Activated naive CD8-positive, alpha-beta T cell treated with anti-CD3 and anti-CD28 coated beads, Interleukin-2, amount 50 U/mL, for 24 hours (primary cell): ENCODE results near the gene SHPK.
"Not testable (repeated sequence)": the region's sequence is repeated elsewhere in the genome, so short reads cannot be mapped to it uniquely, and the experiment has no call there.

Experiments
- ATAC-seq: fragments of 150-1000 bp; cut with Tn5 transposase; one replicate; pipeline ENCODE4 v1.10.0; 2021
- DNase-seq: peaks from one replicate; pipeline ENCODE4 v3.0.0; 2021
- H3K27ac Mint-ChIP-seq: one replicate; pipeline ENCODE4 v1.8.0; 2021; ENCODE audit warnings: mild to moderate bottlenecking, mixed read lengths
- H3K27me3 Mint-ChIP-seq: one replicate; pipeline ENCODE4 v1.8.0; 2021; ENCODE audit warnings: mixed read lengths
- H3K36me3 Mint-ChIP-seq: one replicate; pipeline ENCODE4 v1.8.0; 2021; ENCODE audit warnings: low read depth, mixed read lengths
- H3K4me1 Mint-ChIP-seq: one replicate; pipeline ENCODE4 v1.8.0; 2021; ENCODE audit warnings: mixed read lengths
- H3K4me3 Mint-ChIP-seq: one replicate; pipeline ENCODE4 v1.8.0; 2021; ENCODE audit warnings: mild to moderate bottlenecking, moderate library complexity, mixed read lengths
- H3K9me3 Mint-ChIP-seq: one replicate; pipeline ENCODE4 v1.8.0; 2021; ENCODE audit warnings: mixed read lengths

SHPK gene

GRCh38 chr17:3594976-3595375 is 41.1 kb downstream of the SHPK start:
- no peak overlapping the region for H3K4me3 Mint-ChIP-seq
- DNase-seq, result no peak
- H3K9me3 Mint-ChIP-seq, result no peaks in the 10 kb centered on the region
- H3K36me3 Mint-ChIP-seq, result no peaks in the 10 kb centered on the region
- ATAC-seq, result no peak
- H3K27ac Mint-ChIP-seq, result no peak overlapping the region
- no peaks in the 10 kb centered on the region for H3K4me1 Mint-ChIP-seq
- H3K27me3 Mint-ChIP-seq, result no peaks in the 10 kb centered on the region

GRCh38 chr17:3594051-3594800 is 41.8 kb downstream of the SHPK start:
- no peak for DNase-seq
- no peak for ATAC-seq
- no peaks in the 10 kb centered on the region for H3K27me3 Mint-ChIP-seq
- H3K36me3 Mint-ChIP-seq, result no peaks in the 10 kb centered on the region
- no peaks in the 10 kb centered on the region for H3K9me3 Mint-ChIP-seq
- H3K27ac Mint-ChIP-seq, result no peak overlapping the region
- no peaks in the 10 kb centered on the region for H3K4me1 Mint-ChIP-seq
- H3K4me3 Mint-ChIP-seq, result no peak overlapping the region

GRCh38 chr17:3593384-3593783 is 42.7 kb downstream of the SHPK start:
- H3K36me3 Mint-ChIP-seq, result no peaks in the 10 kb centered on the region
- DNase-seq, result no peak
- no peaks in the 10 kb centered on the region for H3K27me3 Mint-ChIP-seq
- no peak for ATAC-seq
- H3K4me3 Mint-ChIP-seq, result no peak overlapping the region
- no peaks in the 10 kb centered on the region for H3K9me3 Mint-ChIP-seq
- H3K4me1 Mint-ChIP-seq, result no peaks in the 10 kb centered on the region
- no peak overlapping the region for H3K27ac Mint-ChIP-seq

- no peak for ATAC-seq
- DNase-seq, result no peak
- no peaks in the 10 kb centered on the region for H3K36me3 Mint-ChIP-seq
- H3K4me1 Mint-ChIP-seq, result no peaks in the 10 kb centered on the region
- no peak overlapping the region for H3K27ac Mint-ChIP-seq
- H3K4me3 Mint-ChIP-seq, result no peak overlapping the region
- H3K27me3 Mint-ChIP-seq, result no peaks in the 10 kb centered on the region
- H3K9me3 Mint-ChIP-seq, result no peaks in the 10 kb centered on the region
Measured at GRCh38 chr17:3592216-3592860, 43.7 kb downstream of the SHPK start.

- DNase-seq, result no peak
- no peak for ATAC-seq
- Mint-ChIP-seq H3K4me1 (no peaks in the 10 kb centered on the region), H3K4me3 (no peak overlapping the region), H3K27ac (no peak overlapping the region), H3K36me3 (no peaks in the 10 kb centered on the region), H3K27me3 (no peaks in the 10 kb centered on the region), H3K9me3 (no peaks in the 10 kb centered on the region)
Measured at GRCh38 chr17:3590768-3591167, 45.3 kb downstream of the SHPK start.

DNA sequence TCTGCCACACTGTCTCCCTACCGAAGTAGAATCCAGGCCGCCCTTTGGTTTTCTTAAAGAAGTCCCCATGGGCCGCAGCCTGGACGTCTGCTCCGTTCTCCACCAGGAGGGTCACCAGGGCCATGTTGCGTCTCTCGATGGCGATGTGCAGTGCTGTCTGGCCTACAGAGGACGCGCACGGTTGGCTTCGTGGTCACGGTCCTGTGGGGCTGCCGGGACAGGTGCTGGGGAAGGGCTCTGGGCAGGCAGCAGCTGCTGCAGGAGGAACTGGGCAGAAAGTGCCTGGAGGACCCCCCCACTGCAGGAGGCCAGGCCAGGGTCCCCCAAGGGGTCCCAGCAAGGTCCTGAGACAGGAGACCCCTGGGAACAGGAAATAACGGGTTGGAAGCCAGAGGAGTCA is 45.8 kb downstream of the SHPK start:
- ATAC-seq (no peak), DNase-seq (no peak)
- no peaks in the 10 kb centered on the region for H3K27me3 Mint-ChIP-seq
- no peaks in the 10 kb centered on the region for H3K9me3 Mint-ChIP-seq
- H3K27ac Mint-ChIP-seq, result no peak overlapping the region
- H3K36me3 Mint-ChIP-seq, result no peaks in the 10 kb centered on the region
- no peaks in the 10 kb centered on the region for H3K4me1 Mint-ChIP-seq
- no peak overlapping the region for H3K4me3 Mint-ChIP-seq

DNA sequence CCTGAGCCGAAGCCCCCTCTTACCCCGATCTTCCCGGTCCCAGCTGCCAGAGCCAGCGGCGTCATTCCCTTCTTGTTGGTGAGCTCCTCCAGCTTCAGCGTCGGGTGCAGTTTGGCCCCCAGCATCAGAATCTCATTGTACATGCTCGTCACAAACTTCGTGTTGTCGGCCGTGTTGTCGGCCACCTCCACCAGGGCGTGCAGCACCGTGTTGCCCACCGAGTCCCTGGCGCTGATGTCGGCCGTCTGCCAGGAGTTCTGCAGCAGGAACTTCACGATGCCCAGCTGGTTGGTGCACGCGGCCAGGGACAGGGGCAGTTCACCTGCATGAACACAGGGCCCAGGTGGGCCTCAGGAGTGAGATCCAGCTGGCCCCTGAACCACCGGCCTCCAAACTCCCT is 46.3 kb downstream of the SHPK start:
- Mint-ChIP-seq H3K36me3 (no peaks in the 10 kb centered on the region), H3K4me3 (no peak overlapping the region), H3K4me1 (no peaks in the 10 kb centered on the region), H3K9me3 (no peaks in the 10 kb centered on the region), H3K27me3 (no peaks in the 10 kb centered on the region), H3K27ac (no peak overlapping the region)
- ATAC-seq (no peak), DNase-seq (no peak)

GRCh38 chr17:3585826-3586225 is 50.2 kb downstream of the SHPK start:
- Mint-ChIP-seq H3K27me3 (no peaks in the 10 kb centered on the region), H3K4me3 (no peak overlapping the region), H3K36me3 (no peaks in the 10 kb centered on the region), H3K4me1 (no peaks in the 10 kb centered on the region), H3K9me3 (no peaks in the 10 kb centered on the region), H3K27ac (no peak overlapping the region)
- ATAC-seq (no peak), DNase-seq (no peak)

GRCh38 chr17:3583456-3583855 is 52.6 kb downstream of the SHPK start:
- no peak overlapping the region for H3K27ac Mint-ChIP-seq
- H3K36me3 Mint-ChIP-seq, result peaks cover 3% of the 10 kb centered on the region
- ATAC-seq (no peak), DNase-seq (no peak)
- H3K9me3 Mint-ChIP-seq, result no peaks in the 10 kb centered on the region
- H3K27me3 Mint-ChIP-seq, result no peaks in the 10 kb centered on the region
- H3K4me3 Mint-ChIP-seq, result no peak overlapping the region
- H3K4me1 Mint-ChIP-seq, result no peaks in the 10 kb centered on the region

DNA sequence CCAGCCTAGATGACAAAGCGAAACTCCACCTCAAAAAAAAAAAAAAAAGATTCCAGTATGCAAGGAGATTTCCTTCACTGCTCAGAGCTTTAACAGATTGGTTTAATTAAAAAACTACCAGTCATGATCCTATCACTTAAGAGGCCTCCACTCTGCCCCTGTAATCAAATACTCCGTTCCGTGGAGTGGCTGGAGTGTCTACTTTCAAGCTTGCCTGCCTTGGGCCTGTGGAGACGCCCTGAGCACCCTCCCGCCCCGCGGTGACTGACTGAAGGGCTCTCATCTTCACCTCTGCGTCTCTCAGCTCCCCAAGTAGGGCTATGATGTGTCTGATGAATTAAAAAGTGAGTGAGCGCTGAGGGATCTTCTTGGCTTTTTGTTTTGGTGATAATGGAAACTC is 53.1 kb downstream of the SHPK start:
- Mint-ChIP-seq H3K9me3 (no peaks in the 10 kb centered on the region), H3K4me3 (no peak overlapping the region), H3K36me3 (peaks cover 3% of the 10 kb centered on the region), H3K27ac (no peak overlapping the region), H3K4me1 (no peaks in the 10 kb centered on the region), H3K27me3 (no peaks in the 10 kb centered on the region)
- ATAC-seq (no peak), DNase-seq (no peak)

DNA sequence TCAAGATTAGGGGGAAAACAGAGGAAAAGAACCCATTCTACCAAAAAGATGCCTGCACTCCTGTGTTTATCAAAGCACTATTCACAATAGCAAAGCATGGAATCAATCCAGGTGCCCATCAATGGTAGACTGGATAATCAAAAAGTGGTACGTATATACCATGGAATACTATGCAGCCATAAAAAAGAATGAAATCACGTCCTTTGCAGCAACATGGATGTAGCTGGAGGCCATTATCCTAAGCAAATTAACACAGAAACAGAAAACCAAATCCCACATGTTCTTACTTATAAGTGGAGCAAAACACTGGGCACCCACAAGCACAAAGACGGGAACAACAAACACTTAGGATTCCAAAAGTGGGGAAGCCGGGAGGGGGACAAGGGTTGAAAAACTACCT is 57.4 kb downstream of the SHPK start:
- ATAC-seq, H3K36me3 Mint-ChIP-seq, H3K27me3 Mint-ChIP-seq, DNase-seq, H3K9me3 Mint-ChIP-seq, H3K27ac Mint-ChIP-seq, H3K4me1 Mint-ChIP-seq, H3K4me3 Mint-ChIP-seq: not testable (repeated sequence)

GRCh38 chr17:3576970-3577369 is 59.1 kb downstream of the SHPK start:
- H3K36me3 Mint-ChIP-seq, result peaks cover 3% of the 10 kb centered on the region
- H3K27me3 Mint-ChIP-seq, result no peaks in the 10 kb centered on the region
- H3K27ac Mint-ChIP-seq, result no peak overlapping the region
- H3K4me3 Mint-ChIP-seq, result no peak overlapping the region
- DNase-seq (no peak), ATAC-seq (no peak)
- no peaks in the 10 kb centered on the region for H3K4me1 Mint-ChIP-seq
- no peaks in the 10 kb centered on the region for H3K9me3 Mint-ChIP-seq

DNA sequence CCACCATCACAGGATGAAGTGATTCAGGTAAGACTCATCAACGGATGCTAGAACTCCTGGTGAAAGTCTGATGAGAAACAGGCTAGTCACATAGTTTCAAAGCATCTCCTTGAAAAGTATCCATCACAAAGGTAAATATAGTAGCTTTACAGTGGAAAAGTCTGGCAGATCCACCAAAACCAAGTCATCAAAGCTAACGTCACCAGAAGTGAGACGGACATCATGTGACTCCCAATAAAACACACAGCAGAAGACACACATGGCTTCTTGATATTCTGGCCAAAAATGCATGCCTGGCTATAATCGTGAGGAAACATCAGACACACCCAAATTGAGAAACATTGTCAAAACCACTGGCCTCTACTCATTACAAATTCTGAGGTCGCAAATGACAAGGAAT is 60.5 kb downstream of the SHPK start:
- Mint-ChIP-seq H3K4me1 (no peaks in the 10 kb centered on the region), H3K9me3 (no peaks in the 10 kb centered on the region), H3K27me3 (no peaks in the 10 kb centered on the region), H3K4me3 (no peak overlapping the region), H3K27ac (no peak overlapping the region), H3K36me3 (peaks cover 3% of the 10 kb centered on the region)
- ATAC-seq, result no peak
- DNase-seq, result no peak

DNA sequence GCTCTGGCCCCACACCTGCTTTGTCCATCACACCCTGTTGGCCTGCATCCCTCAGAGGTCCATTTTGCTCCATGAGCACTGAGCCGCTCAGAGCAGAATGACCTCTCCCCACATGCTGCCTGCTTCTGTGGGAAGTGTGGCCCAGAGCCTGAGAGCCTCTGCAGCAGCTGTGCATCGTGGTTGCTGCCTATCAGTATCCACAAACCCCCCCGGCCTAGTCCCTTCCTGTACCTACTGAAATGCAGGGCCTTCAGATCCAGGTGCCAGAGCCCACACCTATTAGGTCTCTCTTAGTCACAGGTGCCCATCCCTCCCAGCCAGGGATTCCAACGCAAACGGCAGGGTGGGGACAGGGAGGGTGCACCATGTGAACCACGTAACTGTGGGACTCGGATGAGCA is 61.8 kb downstream of the SHPK start:
- no peaks in the 10 kb centered on the region for H3K9me3 Mint-ChIP-seq
- no peaks in the 10 kb centered on the region for H3K4me1 Mint-ChIP-seq
- no peaks in the 10 kb centered on the region for H3K36me3 Mint-ChIP-seq
- no peak for ATAC-seq
- H3K4me3 Mint-ChIP-seq, result no peak overlapping the region
- no peaks in the 10 kb centered on the region for H3K27me3 Mint-ChIP-seq
- no peak overlapping the region for H3K27ac Mint-ChIP-seq
- DNase-seq, result no peak

DNA sequence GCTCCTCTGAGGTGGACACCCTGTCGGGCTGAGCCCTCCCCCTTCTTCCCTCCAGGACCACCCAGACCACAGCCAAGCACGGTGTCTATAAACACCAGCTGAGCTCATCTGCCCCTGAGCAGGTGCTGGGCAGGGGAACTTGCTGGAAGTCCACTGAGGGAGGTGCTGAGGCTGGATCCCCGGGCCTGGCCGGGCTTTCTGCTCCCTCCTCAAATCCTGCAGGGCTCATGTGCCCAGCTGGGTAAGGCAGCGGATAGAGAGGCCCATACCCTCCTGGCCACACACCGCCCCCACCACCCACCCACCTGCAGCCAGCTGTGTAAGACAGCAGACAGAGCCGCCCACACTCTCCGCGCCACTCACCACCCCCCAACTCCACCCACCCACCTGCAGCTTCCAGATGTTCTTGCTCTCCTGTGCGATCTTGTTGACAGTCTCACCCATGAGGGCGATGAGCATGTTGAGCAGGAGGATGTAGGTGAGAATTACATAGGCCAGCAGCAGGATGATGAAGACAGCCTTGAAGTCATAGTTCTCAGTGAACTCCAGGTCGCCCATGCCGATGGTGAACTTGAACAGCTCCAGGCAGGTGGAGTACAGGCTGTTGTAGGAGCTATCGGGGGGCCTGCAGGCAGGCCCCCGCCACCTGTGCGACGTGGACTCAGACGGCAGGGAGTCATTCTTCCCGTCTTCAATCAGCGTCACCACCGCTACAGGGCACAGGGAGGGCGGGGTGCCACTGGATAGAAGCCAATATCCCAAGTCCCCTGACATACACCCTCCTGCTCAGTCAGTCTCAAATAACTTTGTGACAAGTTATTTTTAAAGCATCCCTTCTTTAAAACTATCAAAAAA is 62.6 kb downstream of the SHPK start:
- ATAC-seq (no peak), DNase-seq (no peak)
- Mint-ChIP-seq H3K27me3 (no peaks in the 10 kb centered on the region), H3K4me1 (no peaks in the 10 kb centered on the region), H3K36me3 (no peaks in the 10 kb centered on the region), H3K4me3 (no peak overlapping the region), H3K27ac (no peak overlapping the region), H3K9me3 (no peaks in the 10 kb centered on the region)
